Caco-2 (cell line): ENCODE results near the gene GLI2. TPM values are rescaled to one million over a fixed set of nuclear protein-coding genes. Genes with fewer than 3 reads are reported as not detected.

Experiments used
- BruUV-seq: library from RNA; stranded (reverse); fragments of 400-500 nt; replicated peaks from 2 replicates; lab custom pipeline; 2021; lab: Mats Ljungman, UMichigan
- CTCF ChIA-PET: fragments of 300-600 bp; sonication (Branson Sonifier 250); formaldehyde crosslinking; loops from one replicate; lab custom pipeline; 2022; ENCODE audit warnings: antibody characterized with exemption; lab: Charles Lee
- POLR2A ChIA-PET: fragments of 300-600 bp; sonication (Branson Sonifier 250); formaldehyde crosslinking; loops from one replicate; lab custom pipeline; 2022; ENCODE audit warnings: antibody characterized with exemption; lab: Charles Lee
- DNase-seq, 2 experiments: peaks; one replicate each; pipeline versions ENCODE4 v3.0.0 to v3.0.0-alpha.2; 2020 to 2022
- H3K27me3 ChIP-seq: replicated peaks from 2 replicates; pipeline ENCODE4 v1.6.0; 2011; ENCODE audit warnings: low read length; ENCODE audit not compliant: control insufficient read depth, insufficient read depth
- H3K36me3 ChIP-seq: 2 replicates; pipeline ENCODE4 v1.5.1; 2011; ENCODE audit warnings: low read length; ENCODE audit not compliant: control insufficient read depth, insufficient read depth
- H3K4me1 ChIP-seq: fragments of 250-450 bp; sonication (Bioruptor Pico); 2 replicates; pipeline ENCODE4 v1.5.1; 2020; ENCODE audit warnings: mild to moderate bottlenecking
- H3K4me3 ChIP-seq: 2 replicates; pipeline ENCODE4 v1.5.1; 2011; ENCODE audit warnings: low read depth, mild to moderate bottlenecking, control low read depth, low read length
- H3K9me3 ChIP-seq: fragments of 250-450 bp; sonication (Bioruptor Pico); 2 replicates; pipeline ENCODE4 v1.5.1; 2020; ENCODE audit warnings: mild to moderate bottlenecking, moderate library complexity
- H3K27ac Mint-ChIP-seq: one replicate; pipeline ENCODE4 v1.8.0; 2022; ENCODE audit warnings: mixed read lengths; ENCODE audit not compliant: unreplicated experiment
- H3K27me3 Mint-ChIP-seq: one replicate; pipeline ENCODE4 v1.8.0; 2022; ENCODE audit warnings: mixed read lengths; ENCODE audit not compliant: insufficient read depth, unreplicated experiment
- H3K36me3 Mint-ChIP-seq: one replicate; pipeline ENCODE4 v1.8.0; 2022; ENCODE audit warnings: mild to moderate bottlenecking, mixed read lengths; ENCODE audit not compliant: insufficient read depth, unreplicated experiment
- H3K4me1 Mint-ChIP-seq: one replicate; pipeline ENCODE4 v1.8.0; 2022; ENCODE audit warnings: low read depth, mixed read lengths; ENCODE audit not compliant: unreplicated experiment
- H3K4me3 Mint-ChIP-seq: one replicate; pipeline ENCODE4 v1.8.0; 2022; ENCODE audit warnings: mild to moderate bottlenecking, moderate library complexity, mixed read lengths; ENCODE audit not compliant: unreplicated experiment
- H3K9me3 Mint-ChIP-seq: one replicate; pipeline ENCODE4 v1.8.0; 2022; ENCODE audit warnings: mixed read lengths; ENCODE audit not compliant: unreplicated experiment
- intact Hi-C: fragments of 100-400 bp; cut with micrococcal nuclease; formaldehyde crosslinking; loops from one replicate; pipeline ENCODE4 v1.10.0; 2022; ENCODE audit not compliant: unreplicated experiment
- total RNA-seq: library from RNA; stranded (reverse); gene quantifications from 2 replicates; pipeline ENCODE4 v1.2.3, GENCODE V29; 2022
- TF ChIP-seq, protein P1 (sequence below), 2 experiments: fragments of 200-600 bp in 1 of 2; IDR thresholded peaks; 1 replicate in 1 of 2; 2 replicates in 1 of 2; pipeline versions ENCODE4 v1.5.1 to v1.8.0; 2011 to 2022; ENCODE audit warnings: antibody characterized with exemption in 1 of 2, control low read depth in 1 of 2, inconsistent platforms in 1 of 2, low read depth in 1 of 2, low read length in 1 of 2, mild to moderate bottlenecking in 1 of 2, moderate library complexity in 1 of 2; ENCODE audit not compliant: insufficient read depth in 1 of 2, severe bottlenecking in 1 of 2, unreplicated experiment in 1 of 2

GLI2 gene
- total RNA-seq, 1 experiment from 2014 or later: 0.70 TPM

DNA sequence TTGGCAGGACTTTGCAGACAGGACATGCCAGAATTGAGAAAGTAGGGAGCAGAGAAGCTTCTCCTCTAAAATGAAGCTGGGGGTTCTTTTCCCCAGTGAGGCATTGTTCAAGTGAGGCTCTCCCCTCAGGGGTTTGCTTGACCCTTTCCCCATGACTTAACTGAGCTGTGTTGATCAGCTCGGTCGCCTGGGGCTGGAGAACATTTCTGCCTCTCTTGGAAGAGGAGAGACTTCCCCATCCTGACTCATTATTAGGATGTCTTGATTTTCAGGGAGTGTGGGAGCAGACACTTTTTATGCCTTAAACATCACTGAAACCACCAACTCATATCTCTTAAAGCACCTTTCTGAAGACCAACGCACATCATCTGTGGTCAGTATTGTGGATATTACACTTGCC, 27.9 kb upstream of the GLI2 start:
- H3K36me3 Mint-ChIP-seq: no peaks in the 10 kb centered on the region
- TF ChIP-seq, protein P1, sequence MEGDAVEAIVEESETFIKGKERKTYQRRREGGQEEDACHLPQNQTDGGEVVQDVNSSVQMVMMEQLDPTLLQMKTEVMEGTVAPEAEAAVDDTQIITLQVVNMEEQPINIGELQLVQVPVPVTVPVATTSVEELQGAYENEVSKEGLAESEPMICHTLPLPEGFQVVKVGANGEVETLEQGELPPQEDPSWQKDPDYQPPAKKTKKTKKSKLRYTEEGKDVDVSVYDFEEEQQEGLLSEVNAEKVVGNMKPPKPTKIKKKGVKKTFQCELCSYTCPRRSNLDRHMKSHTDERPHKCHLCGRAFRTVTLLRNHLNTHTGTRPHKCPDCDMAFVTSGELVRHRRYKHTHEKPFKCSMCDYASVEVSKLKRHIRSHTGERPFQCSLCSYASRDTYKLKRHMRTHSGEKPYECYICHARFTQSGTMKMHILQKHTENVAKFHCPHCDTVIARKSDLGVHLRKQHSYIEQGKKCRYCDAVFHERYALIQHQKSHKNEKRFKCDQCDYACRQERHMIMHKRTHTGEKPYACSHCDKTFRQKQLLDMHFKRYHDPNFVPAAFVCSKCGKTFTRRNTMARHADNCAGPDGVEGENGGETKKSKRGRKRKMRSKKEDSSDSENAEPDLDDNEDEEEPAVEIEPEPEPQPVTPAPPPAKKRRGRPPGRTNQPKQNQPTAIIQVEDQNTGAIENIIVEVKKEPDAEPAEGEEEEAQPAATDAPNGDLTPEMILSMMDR (IDR thresholded peaks at IDR 0.05; ENCODE audit: insufficient read depth in 1 of 2, low read depth in 1 of 2, low read length in 1 of 2, severe bottlenecking in 1 of 2, unreplicated experiment in 1 of 2): no peak
- Histone ChIP-seq H3K36me3 (no peaks in the 10 kb centered on the region), H3K4me1 (no peaks in the 10 kb centered on the region), H3K4me3 (no peak overlapping the region), H3K9me3 (no peaks in the 10 kb centered on the region), H3K27me3 (no peaks in the 10 kb centered on the region)
- BruUV-seq: no TSS peak
- intact Hi-C loops: no loop called here
- no peak overlapping the region for H3K4me3 Mint-ChIP-seq
- H3K4me1 Mint-ChIP-seq: no peaks in the 10 kb centered on the region
- DNase-seq: no peak
- ChIA-PET CTCF (no interaction called here), POLR2A (no interaction called here)
- no peaks in the 10 kb centered on the region for H3K9me3 Mint-ChIP-seq
- H3K27me3 Mint-ChIP-seq: peaks cover 12% of the 10 kb centered on the region
- H3K27ac Mint-ChIP-seq: no peak overlapping the region

DNA sequence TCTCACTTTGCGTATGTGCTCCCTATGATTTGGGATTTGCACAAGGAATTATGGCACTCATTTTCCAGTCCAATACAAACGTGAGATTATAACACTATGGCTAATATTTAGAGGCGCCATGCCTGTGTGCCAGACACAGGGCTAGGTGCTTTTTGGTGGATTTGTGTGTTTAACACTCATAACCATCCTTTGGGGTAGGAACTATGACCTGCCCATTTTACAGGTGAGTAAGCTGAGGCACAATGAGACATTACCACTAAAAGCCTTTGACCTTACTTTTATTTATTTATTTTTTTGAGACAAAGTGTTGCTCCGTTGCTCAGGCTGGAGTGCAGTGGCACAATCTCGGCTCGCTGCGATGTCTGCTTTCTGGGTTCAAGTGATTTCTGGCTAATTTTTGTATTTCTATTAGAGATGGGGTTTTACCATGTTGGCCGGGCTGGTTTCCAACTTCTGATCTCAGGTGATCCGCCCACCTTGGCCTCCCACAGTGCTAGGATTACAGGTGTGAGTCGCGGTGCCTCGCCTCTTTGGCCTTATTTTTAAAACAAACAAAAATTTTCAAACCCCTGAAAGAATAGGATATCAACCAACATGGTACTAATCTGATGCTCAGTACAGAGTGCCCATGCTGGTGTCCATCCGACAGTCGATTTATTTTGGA, 26.6 kb upstream of the GLI2 start:
- no peak for DNase-seq
- no peaks in the 10 kb centered on the region for H3K36me3 ChIP-seq
- H3K9me3 ChIP-seq: no peaks in the 10 kb centered on the region
- H3K4me3 ChIP-seq: no peak overlapping the region
- POLR2A ChIA-PET: no interaction called here
- intact Hi-C loops: no loop called here
- no TSS peak for BruUV-seq
- H3K36me3 Mint-ChIP-seq: no peaks in the 10 kb centered on the region
- H3K4me1 Mint-ChIP-seq: no peaks in the 10 kb centered on the region
- peaks cover 12% of the 10 kb centered on the region for H3K27me3 Mint-ChIP-seq
- CTCF ChIA-PET: interaction anchor here (0.7 kb wide), 1 partner anchor 239 kb away, joined by 3 read pairs; no protein-coding TSS in a partner anchor
- no peaks in the 10 kb centered on the region for H3K27me3 ChIP-seq
- no peaks in the 10 kb centered on the region for H3K9me3 Mint-ChIP-seq
- H3K27ac Mint-ChIP-seq: no peak overlapping the region
- H3K4me3 Mint-ChIP-seq: no peak overlapping the region
- no peaks in the 10 kb centered on the region for H3K4me1 ChIP-seq
- TF ChIP-seq, protein P1 (IDR thresholded peaks at IDR 0.05; ENCODE audit: insufficient read depth in 1 of 2, low read depth in 1 of 2, low read length in 1 of 2, severe bottlenecking in 1 of 2, unreplicated experiment in 1 of 2): no peak

DNA sequence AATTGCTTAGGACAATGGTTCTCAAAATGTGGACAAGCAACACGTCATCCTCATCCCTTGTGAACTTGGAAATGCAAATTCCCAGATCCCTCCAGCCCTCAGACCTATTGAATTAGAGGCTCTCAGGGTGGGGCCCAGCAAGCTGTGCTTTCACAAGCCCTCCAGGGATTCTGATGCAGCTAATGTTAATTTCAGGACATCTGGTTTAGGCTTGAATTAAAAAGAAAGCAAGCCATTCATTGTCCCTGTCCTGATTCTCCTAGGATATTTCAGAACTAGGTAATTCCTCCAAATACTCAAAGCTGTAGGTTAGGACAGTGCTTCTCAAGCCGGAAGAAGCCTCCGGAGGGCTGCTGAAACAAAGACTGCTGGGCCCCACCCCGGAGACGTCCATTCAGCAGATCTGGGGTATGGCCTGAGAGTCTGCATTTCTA, 26.0 kb upstream of the GLI2 start:
- intact Hi-C loops: no loop called here
- no peaks in the 10 kb centered on the region for H3K36me3 Mint-ChIP-seq
- Histone ChIP-seq H3K36me3 (no peaks in the 10 kb centered on the region), H3K9me3 (no peaks in the 10 kb centered on the region), H3K4me1 (no peaks in the 10 kb centered on the region), H3K4me3 (no peak overlapping the region), H3K27me3 (no peaks in the 10 kb centered on the region)
- peaks cover 12% of the 10 kb centered on the region for H3K27me3 Mint-ChIP-seq
- BruUV-seq: no TSS peak
- no peaks in the 10 kb centered on the region for H3K9me3 Mint-ChIP-seq
- H3K4me3 Mint-ChIP-seq: no peak overlapping the region
- CTCF ChIA-PET: no interaction called here
- TF ChIP-seq, protein P1 (IDR thresholded peaks at IDR 0.05; ENCODE audit: insufficient read depth in 1 of 2, low read depth in 1 of 2, low read length in 1 of 2, severe bottlenecking in 1 of 2, unreplicated experiment in 1 of 2): no peak
- no peak for DNase-seq
- H3K27ac Mint-ChIP-seq: no peak overlapping the region
- no peaks in the 10 kb centered on the region for H3K4me1 Mint-ChIP-seq
- POLR2A ChIA-PET: no interaction called here
